Superior temporal gyrus (tissue), 1 donor: ENCODE measurements around the gene ARHGDIA.
A peak's percentile ranks its signal among the peaks of the same experiment; 100 is the strongest.
"Not testable (repeated sequence)": the region's sequence is repeated elsewhere in the genome, so short reads cannot be mapped to it uniquely, and the experiment has no call there.

Source experiments
- DNase-seq: peaks from one replicate; pipeline ENCODE4 v3.0.0-alpha.2; 2016; ENCODE audit errors: extremely low spot score

The ARHGDIA gene

DNA sequence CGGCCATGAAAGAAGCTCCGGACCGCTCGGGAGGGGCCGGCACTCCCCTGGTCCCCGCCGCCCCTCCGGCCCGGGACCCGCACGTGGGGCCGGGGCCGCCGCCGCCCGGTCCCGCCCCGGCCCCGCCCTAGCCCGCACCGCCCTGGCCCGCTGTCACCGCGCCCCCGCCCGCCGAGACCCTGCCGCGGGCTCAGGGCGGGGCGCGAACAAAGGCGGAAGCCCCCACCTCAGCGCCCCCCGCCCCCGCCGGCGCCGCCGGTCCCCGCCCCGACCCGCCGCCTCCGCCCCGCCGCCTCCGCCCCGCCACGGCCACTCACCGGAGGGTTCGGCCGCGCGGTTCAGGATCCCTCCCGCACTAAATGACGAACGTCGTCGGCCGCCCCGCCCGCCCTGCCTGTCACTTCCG, at the start of gene ARHGDIA:
Gene ARHGDIA, minus strand, starts transcription at position 357 of the 406 bp plus-strand sequence. CDS start 1,407 bp downstream, outside the sequence.
- DNase-seq: no peak

DNA sequence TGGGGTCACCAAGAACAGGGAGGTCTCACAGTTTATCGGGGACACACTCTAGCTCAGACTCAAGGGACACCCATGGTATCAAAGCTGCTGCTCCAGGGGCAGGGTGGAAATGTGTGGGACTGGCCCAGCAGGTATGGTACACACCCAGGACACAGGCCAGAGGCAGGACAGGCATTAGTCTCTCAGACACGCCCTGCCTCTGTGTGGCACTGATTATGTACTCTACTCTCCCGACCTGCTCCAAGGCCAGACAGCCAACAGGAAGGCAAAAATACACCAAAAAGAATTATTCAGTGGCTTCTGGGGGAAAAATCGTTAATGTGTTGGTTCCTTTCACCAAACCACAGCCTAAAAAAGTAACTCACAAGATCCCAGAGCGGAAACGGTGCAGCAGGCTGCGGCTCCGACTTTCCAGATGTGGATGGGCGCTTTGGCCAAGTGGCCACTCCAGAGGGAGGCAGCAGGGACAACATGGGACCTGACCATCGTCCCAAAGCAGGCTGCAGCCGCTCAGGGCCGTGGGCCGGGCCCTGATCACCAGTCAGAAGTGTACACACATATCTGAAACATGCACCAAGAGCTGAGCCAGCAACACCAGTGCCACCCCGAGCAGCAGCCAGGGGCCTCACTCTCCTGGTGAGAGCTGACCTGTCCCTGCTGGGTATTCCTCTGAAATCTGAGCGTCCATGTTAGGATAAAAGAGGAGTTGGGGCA, 47.9 kb upstream of the ARHGDIA start:
- no peak for DNase-seq

DNA sequence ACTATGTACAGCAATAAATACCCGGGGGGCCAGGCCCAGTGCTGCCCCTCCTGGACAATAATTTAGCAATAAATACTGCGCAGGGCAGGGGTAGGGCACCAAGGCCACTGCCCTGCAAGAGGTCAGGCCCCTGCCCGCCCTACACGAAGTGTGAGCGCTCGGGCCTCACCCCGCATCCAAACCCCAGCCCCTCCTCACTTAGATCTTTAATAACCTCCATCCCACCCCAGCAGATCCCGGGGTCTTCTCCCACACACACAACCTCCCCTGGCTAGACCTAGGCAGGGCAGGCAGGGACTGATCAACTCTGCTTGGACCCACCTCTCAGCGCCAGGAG, 47.2 kb upstream of the ARHGDIA start:
- not testable (repeated sequence) for DNase-seq

DNA sequence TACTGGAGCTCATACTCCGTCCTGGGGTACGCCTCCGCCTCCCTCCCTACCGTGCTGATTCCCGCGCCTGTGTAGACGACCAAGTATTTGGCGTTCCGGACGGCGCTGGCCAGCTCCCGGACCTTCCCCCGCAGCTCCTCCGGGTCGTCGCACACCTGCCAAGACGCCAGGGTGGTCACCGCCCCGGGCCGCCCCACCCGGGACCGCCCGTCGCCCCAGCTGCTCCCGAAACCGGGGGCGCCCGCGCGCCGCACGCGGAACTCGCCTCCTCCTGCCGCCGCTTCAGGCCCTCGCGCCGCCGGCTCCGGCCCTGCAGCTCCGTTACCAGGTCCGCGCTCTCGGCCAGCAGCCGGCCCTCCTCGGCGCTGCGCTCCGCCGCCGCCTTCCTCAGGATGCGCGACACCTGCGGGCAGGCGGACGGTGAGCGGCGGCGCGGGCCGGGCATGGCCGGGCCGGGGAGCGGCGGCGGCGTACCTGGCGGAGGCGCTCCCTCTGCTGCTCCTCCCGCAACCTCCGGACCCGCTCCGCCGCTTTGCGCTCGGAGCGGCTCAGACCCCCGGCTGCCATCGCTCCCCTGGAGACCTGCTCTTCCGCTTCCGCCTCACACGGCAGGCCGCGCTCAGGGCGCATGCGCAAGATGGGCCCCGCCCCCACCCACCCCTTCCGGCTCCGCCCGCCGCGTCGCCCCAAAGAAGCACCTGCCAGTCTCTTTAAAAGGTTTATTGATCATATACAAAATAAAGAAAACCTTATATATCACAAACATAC, 46.6 kb upstream of the ARHGDIA start, which contains the start of gene SIRT7:
Gene SIRT7, minus strand, starts transcription at position 612 of the 768 bp plus-strand sequence. Its CDS starts 45 bp downstream, at position 567.
- DNase-seq: peak; percentile 89

DNA sequence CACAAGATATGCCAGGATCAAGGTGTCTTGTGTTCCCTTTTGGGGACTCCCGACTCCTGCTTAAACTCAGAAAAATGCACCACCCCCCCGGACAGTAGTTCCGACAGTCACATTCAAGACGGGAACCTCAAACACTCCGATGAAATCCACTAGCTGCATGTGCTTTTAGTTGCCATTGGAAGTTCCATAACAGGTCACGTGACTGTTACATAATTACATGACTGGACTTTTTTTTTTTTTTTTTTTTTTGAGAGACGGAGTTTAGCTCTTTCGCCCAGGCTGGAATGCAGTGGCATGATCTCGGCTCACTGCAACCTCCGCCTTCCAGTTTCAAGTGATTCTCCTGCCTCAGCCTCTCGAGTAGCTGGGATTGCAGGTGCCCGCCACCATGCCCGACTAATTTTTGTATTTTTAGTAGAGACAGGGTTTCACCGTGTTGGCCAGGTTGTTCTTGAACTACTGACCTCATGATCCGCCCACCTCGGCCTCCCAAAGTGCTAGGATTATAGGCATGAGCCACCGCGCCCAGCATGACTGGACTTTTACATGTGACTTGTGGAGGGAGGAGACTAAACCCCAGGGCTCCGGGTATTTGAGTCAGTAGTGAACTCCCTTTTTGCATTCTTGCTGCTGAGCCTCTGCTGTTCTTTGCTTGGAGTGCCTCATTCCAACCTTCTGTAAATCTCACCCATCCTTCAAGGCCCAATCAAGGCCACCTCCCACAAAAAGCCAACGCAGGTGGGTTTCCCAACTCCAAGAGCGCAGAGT, 45.3 kb upstream of the ARHGDIA start:
- no peak for DNase-seq

DNA sequence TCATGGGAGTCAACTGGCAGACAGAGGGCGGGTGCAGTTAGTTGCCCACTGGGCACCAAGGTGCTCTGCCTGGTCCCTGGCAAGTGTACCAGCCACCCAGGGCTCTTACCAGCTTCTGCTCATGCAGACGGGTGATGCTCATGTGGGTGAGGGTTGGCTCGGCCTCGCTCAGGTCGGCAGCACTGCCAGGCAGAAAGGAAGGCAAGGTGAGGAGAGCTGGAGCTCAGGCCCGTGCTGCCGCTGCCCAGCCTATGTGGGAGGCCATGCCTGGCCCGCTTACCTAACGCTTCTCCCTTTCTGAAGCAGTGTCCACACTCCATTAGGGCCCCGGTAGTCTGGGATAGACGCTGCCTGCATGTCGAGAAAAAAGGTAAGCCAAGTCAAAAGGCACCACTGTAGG, 44.2 kb upstream of the ARHGDIA start:
- no peak for DNase-seq

DNA sequence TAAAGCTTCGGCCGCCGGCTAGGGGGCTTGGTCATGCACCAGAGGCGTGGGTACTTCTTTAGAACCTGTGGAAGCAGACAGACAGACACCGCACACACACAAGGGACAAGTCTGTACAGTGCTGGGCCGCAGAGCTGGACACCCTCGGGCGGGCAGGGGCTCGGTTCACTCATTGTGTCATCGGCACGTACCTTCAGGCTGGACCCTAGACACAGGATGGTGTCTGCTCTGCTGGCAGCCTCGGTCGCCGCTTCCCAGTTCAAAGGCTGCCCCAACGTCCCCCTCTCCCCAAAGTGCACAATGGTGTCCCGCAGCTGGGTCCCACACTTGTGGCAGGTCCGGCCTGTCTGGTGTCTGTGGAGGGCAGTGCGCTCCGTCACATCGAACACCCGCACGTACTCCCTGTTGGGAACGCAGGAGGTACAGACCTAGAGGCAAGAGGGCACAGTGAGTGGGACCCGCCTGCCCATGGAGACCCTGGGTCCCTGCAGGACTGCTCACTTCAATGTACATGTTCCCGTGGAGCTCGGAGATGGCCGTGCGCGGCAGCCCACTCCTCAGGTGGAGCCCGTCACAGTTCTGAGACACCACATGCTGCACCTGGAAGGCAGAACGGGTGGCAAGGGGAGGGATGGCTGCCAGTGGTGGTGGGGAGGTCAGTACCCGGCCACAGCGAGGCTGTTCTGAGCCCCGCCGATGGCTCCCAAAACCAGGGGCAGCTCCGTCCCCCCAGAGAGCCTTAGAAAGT, 43.1 kb upstream of the ARHGDIA start:
- no peak for DNase-seq

DNA sequence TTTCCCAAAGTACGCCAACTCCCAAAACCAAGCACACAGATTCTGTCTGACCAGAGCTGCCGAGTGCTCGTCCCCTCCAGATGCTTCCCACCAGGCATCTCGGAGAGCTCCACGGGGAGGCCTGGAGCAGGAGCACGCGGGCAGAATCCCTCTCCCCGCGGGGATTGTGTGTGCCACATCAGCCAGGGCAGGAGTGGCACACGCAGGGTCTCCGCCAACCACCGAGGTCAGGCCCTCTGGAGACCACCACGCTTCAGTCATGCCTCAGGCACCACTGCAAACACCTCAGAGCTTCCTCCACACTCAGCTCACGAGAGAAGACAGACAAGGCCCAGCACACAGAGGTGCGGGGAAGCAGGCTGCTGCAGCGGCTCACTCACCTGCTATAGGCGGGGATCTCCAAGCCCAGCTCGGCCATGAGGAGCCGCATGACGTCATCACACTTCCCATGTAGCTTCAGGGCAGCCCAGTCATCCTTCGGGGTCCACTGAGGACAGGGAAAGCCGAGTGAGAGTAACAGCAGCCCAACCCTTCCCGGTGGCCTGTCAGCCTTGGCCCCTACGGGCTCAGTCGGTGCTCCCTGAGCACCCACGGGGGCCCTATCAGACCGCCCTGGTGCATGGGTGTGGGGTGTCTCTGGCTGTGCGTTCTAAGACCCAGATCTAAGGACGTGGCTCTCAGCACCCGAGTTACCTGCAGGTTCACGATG, 42.4 kb upstream of the ARHGDIA start:
- no peak for DNase-seq

DNA sequence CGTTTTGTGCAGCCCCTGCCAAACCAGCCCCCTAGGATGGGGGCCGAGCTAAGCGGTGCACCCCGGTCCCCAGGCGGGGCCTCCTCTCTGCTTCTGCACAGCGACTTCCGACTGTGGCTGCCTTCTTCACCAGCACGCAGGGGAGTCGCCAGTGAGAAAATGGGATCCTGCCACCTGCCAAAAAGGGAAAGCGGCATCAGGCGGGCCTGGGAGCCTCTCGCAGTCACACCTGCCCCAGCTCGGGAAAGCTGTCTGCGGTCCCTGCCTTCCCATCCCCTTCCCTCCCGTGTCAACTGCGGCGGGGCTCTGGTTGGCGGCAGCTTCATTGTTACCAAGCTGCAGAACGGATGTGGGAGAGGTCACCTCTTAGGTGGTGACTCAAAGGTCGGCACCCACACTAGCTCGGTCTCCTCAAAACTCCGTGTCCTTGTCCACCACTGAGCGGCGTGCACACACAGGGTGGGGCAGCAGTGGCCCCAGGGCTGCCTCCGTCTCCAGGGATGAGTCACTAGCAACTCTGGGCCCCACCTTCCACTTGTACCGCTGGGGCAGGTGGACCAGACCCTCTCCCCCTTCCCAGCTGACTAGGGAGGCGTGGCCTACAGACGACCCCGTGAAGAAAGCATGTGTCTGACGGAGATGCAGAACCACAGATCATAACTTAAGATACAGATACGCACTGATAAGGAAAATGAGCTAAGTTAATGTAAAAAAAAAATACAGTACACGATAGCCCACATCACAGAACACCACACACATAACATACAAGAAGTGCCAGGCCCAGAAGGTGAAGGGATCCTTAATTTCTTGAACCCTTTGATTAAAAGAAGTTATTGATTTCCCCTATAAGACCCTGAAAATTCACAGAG, 41.5 kb upstream of the ARHGDIA start:
- no peak for DNase-seq

DNA sequence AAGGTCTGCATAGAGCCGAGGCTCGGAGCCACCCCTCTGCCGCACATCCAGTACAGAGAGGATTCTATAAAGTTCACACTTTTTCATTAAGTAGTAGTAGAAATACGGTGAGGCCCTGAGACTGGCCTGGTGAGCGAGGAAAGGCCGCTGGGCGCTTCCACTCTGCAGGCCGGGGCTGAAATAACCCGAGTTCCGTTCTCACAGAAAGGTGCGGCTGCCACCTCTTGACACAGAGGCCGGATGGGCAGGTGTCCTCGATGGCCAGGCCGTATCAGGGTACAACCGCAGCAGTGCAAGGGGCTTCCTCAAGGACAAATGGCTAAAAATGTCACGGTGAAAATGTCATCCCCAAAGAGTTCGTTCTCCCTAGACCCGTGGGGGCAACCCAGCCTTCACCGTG, 40.8 kb upstream of the ARHGDIA start:
- DNase-seq: no peak

DNA sequence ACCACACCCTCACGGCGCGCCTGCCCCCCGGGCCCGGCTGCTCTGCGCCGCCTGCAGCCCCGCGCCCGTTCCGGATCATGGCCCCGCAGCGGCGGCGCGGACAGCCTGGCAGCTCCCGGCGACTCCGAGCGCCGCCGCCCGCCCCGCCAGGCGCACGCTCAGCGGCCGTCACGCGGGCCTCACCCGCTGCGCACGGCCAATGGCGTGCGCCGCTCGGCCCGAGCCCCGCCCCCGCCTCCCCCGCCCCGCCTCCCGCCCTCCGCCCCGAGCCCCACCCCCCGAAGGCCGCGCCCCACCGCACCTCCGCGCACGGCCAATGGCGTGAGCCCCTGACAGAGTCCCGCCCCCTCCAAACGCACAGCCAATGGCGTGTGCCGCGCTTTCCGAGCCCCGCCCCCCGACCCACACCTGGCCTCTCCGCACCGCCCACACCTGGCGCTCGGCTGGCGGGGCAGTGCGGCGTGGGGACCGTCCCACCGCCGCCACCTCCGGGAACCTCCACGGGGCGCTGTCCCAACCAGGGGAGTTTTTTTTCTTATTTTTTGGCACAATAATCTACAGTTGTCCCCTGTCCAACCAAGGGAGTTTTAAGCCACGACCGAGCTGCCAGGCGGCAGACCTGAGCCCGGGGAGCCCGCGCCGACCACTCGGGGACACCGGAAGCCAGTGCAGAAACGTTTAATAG, 40.3 kb upstream of the ARHGDIA start, which contains the start of gene PCYT2:
Gene PCYT2, minus strand, starts transcription at position 123 of the 685 bp plus-strand sequence. Its CDS starts 44 bp downstream, at position 79.
- peak; percentile 83 for DNase-seq

DNA sequence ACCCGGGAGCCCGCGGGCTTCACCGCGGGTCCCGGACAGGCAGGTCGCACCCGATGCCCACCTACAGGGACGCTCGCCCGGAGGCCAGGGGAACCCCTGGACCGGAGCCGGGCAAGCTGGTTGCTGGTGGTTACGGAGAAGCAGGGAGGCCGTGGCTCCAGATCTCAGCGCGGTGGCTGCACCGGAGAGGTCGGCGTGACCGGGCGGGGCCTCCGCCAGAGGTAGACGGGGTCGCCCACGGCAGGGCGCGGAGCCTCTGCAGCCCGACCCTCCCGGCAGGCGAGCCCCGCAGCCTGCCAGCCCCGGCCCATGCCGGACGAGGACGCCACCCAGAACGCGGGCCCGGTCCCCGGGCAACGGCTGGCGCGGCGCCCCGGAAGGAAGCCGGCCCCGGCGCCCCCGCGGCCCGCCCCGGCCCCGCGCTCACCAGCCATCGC, 39.7 kb upstream of the ARHGDIA start:
- DNase-seq: no peak

DNA sequence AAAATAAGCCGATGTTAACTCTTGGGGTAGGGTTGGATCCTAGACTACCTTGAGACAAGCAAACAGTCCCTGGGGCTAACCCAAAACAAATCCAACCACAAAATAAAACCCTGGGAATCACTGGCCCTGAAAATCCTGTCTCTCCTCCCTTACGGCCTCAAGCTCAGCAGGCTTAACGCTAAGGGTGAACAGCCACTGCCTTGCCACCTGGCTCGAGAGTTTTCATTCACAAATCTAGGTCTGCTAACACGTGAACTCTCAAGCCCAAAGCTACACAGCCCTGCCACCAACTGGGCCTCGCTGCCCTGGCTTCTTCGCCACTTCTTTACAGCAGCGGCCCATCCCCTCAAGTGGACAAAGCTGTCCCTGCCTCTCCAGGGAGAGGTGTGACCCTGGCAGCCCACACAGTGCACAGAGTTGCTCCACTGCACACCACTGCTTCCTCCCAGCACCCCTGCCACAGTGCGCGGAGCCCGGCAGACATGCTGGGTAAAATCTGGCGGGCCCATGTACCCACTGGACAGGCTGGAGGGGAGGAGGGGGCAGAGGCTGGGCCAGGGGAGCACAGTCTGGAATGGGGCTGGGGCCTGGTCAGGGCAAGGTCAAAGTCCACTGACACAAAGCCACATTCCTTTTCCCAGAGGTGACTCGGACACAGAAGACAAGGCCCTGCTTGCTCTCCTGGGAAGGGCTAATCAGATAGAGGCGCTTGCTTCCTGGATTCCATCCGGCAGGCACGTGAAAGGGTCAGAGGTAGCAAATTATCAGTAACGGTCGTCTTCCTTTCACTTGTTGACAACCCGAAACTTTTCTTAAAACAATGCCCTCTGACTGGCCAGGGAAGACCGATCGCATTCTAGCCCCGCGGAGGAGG, 39.1 kb upstream of the ARHGDIA start:
- no peak for DNase-seq

DNA sequence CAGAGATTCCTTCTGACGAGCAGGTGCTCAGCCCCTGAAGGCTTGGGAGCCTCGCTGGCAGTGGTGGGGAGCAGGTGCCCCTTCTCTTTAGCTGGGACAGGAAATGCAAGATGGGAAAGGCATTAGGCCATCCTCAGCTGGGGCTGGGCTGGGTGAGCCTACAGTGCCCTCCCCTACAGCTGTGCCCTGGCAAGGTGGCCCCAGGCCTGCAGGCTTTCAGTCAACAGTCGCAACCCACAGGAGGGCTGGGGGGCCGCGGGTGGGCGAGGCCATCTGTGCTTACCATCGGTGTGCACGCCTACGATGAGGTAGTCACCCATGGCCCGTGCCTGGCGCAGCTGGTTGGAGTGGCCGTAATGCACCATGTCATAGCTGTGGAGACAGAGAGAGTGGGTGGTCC, 38.1 kb upstream of the ARHGDIA start:
- no peak for DNase-seq

DNA sequence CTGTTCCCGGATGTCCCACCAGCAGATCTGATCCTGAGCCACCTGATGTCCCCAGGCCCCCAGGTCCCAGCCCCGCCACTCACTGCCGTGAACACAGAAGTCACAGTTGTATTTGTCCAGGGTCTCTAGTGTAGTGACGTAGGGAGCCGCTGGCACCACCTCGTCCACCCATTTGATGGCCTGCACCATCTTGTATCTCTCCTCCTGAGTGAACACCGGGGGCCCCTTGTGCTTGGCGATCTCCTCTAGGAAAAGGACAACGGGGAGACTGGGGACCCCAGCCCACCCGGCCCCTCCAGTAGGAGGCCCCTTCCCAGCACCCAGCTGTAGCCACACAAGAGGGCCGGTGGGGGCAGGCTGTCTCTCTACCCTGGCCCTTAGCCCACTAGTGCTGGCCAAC, 37.7 kb upstream of the ARHGDIA start:
- DNase-seq: no peak

DNA sequence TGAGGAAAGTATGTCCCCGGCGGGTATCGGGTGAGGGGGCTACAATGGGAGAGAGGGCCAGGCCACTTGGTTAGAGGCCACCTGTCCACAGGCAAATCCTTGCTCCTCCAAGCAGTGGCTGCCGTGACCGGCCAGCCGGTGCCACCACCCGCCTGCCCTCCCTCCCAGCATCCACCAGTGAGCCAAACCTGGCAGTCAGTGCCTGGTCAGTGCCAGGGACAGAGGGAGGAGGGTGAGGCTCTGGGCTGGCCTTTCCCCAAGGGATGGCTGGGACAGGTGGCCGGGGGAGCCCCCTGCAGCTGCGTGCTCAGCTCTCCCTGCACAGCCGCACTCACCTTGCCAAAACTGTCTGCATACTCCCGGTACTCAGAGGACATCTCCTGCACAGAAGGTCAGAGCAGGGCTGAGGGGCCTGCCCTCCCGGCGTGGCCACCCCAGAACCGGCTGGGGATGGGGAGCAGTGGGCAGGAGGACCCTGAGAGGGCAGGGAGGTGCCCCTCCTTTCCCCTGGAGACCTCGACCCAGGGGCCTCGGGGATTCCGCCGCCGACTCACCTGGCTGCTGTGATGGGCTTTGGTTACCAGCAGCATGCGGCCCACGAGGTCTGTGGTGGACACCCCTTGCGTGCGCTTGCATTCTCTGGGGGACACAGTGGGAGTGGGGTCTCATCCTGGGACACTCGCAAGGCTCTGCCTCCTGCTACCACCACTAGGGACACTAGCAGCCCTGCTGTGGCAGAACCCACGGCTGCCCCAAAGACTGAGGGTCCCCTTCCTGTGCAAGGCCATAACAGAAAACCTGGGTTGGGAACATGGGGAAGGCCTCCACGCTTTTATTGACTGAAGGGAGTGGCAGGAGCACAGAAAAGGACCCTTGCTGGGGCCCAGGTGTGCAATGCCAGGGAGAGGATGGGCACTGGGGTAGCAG, 36.3 kb upstream of the ARHGDIA start:
- no peak for DNase-seq
